Breast epithelium (tissue), 3 donors: ENCODE results near the gene NECTIN1.

ENCODE experiments used
- CTCF ChIP-seq, 3 donors: fragments of 450-650 bp; IDR thresholded peaks; one replicate each; pipeline ENCODE4 v1.5.1; 2016 to 2017; ENCODE audit warnings: antibody characterized with exemption in 3 of 3, mild to moderate bottlenecking in 3 of 3, moderate library complexity in 3 of 3
- POLR2A ChIP-seq: fragments of 450-650 bp; IDR thresholded peaks from one replicate; pipeline ENCODE4 v1.6.1; 2016; ENCODE audit warnings: antibody characterized with exemption, mild to moderate bottlenecking, moderate library complexity
- POLR2AphosphoS5 ChIP-seq, 3 donors: sonication (generic); formaldehyde crosslinking; IDR thresholded peaks; one replicate each; pipeline ENCODE4 v1.6.1; 2017; ENCODE audit warnings: antibody characterized with exemption in 3 of 3

GRCh38 chr11:119726585-119727522 is 2.1 kb downstream of the NECTIN1 start:
- no peak for TF ChIP-seq POLR2A
- TF ChIP-seq CTCF (IDR thresholded peaks at IDR 0.05), result no peak
- no peak for TF ChIP-seq POLR2AphosphoS5 (IDR thresholded peaks at IDR 0.05)
